ENCODE results near the gene ATF7IP.

The ATF7IP gene

DNA sequence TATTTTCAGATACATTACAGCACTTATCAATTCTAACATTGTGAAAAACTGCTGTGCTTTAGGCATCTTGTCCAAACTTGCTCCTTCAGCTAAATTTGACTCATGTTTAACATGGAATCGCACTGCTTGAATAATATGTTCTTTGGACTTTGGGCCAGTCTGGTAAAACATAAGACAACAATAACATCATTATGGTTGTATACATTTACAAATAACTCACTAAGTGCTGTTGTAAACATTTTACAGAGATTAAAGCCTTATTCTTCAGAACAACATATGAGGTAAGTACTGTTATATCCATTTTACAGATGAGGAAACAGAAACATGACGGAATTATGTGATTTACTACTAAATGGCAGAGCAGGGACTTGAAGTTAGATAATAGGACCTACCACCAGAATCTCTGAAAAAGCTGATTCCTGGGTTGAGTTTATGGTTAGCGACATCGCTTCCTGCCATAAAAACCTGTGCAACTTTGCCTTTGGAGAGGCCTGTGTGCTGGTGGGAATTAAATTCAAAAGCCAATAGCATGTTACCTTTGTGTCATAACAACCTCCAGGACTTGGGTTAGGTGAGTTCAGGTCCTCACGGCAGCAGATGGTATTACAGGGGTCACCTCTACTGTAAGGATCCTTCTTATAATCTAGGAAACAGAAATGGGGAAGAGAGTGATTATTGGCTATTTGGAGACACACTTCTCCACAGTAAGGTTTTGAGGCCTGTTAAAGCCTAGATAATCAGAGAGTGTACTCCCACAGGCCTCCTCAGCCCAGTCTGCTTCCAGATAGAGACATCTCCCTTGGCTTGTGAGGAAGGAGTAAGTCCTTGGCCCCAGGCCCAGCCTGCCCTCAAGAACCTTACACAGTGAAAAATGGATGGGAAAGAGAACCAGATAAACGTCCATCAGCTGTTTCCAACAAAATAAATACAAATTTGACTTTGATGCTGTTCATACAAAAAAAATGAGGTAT, 140.4 kb downstream of the ATF7IP start:
- no peak for DNase-seq (ENCODE audit: low spot score)

GRCh38 chr12:14510574-14510973, 145.1 kb downstream of the ATF7IP start:
- DNase-seq (ENCODE audit: low spot score): no peak

DNA sequence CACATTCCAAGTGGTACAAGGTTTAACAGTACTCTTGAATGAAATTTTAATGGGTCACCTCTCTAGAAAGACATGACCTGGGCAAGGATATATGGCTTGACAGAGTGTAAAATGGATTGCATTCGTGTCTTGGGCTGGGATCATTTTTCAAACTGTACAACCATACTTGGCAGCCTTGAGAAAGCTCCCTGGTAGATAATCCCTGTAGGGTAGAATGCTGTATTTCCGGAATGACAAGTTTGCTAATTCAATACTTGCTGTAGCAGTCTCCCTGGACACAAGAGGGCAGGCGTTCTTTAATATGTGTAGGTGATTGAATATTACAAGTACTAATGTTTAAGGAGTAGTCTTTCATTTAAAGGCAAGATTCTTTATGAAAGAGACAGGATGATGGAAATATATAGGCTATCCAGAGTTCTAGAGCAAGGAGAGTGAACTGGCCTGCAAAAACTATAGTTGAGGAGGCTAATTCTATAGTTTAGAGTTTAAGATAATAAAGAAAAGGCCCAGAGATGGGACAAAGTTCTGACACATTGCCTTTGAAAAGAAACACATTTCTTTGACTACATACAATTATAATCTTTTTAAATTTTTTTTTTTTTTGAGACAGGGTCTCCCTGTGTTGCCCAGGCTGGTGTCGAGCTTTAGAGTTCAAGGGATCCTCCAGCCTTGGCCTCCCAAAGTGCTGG, 148.8 kb downstream of the ATF7IP start:
- DNase-seq (ENCODE audit: low spot score): peak; percentile 74

GRCh38 chr12:14514946-14515345, 149.5 kb downstream of the ATF7IP start:
- DNase-seq (ENCODE audit: low spot score): no peak

- DNase-seq (ENCODE audit: low spot score): no peak
These were observed 156.3 kb downstream of the ATF7IP start for GRCh38 chr12:14521822-14522221.

DNA sequence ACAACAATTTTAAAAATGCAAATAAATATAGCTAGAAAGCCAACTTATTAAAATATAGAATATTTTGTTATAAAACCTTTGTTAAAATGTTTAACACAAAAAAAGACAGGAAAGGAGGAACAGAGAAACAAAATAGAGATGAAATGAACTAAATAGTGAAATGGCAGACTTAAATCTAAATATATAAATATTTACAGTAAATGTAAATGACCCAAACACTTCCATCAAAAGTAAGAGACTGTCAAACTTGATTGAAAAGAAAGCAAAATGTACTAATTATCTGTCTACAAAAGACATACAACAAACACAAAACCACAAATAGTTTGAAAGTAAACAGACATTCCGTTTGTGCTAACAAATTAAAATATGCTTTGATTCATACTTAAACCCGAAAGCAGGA, 160.5 kb downstream of the ATF7IP start:
- no peak for DNase-seq (ENCODE audit: low spot score)

GRCh38 chr12:14532152-14532551, 166.7 kb downstream of the ATF7IP start:
- no peak for DNase-seq (ENCODE audit: low spot score)

DNA sequence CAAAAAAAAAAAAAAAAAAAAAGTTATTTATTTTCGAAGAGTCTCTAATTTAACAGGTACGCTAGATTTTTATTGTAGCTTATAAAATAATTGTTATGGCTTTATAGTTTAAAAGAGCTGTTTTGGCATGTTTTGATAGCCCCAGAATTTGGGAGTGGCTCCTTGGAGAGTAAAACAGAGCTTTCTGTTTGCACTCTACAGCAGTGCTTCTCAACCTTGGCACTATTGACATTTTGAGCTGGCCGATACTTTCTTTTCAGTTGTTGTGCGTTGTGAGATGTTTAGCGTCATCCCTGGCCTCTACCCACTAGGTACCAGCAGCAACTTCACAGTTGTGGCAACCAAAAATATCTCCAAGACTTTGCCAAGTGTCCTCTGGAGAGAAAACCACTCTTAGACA, 171.6 kb downstream of the ATF7IP start:
- DNase-seq (ENCODE audit: low spot score): no peak

DNA sequence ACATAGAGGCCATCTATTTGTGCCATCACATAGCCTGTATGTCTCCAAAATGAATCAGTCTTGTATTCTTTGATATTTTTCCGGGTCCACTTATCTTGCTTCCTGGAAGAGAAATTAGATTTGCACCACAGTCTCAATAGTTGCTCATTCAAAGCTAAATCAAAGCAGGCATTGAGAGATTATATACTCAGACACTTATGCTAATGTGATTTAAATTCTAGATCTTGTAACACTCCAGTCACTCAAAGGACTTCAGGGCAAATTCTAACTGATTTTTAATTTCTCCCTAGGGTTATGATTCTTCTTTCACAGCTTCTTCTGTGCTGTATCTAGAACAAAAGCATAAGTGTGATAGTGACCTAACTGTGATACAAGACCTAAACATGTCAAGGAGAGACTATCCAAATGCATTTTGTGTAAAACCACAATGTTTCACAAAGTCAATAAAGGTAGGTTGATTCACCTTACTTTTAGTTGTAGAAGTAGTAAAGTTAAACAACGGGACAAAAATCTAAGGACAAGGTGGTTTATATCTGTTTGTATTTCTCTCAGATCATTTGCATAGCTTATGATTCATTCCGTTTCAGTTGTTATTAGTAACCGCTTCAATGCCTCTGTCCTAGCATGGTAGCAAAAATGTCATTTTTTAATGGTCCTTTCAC, 175.4 kb downstream of the ATF7IP start:
- DNase-seq (ENCODE audit: low spot score): peak; percentile 33

- no peak for DNase-seq (ENCODE audit: low spot score)
These were observed 180.0 kb downstream of the ATF7IP start for GRCh38 chr12:14545144-14546124.

- no peak for DNase-seq (ENCODE audit: low spot score)
These were observed 182.1 kb downstream of the ATF7IP start for GRCh38 chr12:14547571-14547970.

- DNase-seq (ENCODE audit: low spot score): no peak
These were observed 183.1 kb downstream of the ATF7IP start for GRCh38 chr12:14548609-14549008.

All from kidney tubule cell (primary cell).